GM04504 (cell line): ENCODE results near the gene BICDL1.
A peak's percentile ranks its signal among the peaks of the same experiment; 100 is the strongest.

Experiments used
- DNase-seq: peaks from one replicate; pipeline ENCODE4 v3.0.0-alpha.2; 2012; ENCODE audit warnings: low read depth

BICDL1 gene

GRCh38 chr12:120079411-120080400 lies 90.7 kb downstream of the BICDL1 start:
- DNase-seq, result no peak

GRCh38 chr12:120081641-120082040 lies 92.6 kb downstream of the BICDL1 start:
- no peak for DNase-seq

GRCh38 chr12:120085920-120086645 lies 97.0 kb downstream of the BICDL1 start:
- no peak for DNase-seq

- DNase-seq, result peak; percentile 97
Observed at GRCh38 chr12:120086801-120087621, 98.0 kb downstream of the BICDL1 start.

- DNase-seq, result no peak
Observed at GRCh38 chr12:120089105-120089504, 100.1 kb downstream of the BICDL1 start.

GRCh38 chr12:120089796-120090195 lies 100.8 kb downstream of the BICDL1 start:
- DNase-seq, result no peak

- DNase-seq, result no peak
Observed at GRCh38 chr12:120090206-120090605, 101.2 kb downstream of the BICDL1 start.

GRCh38 chr12:120090626-120091295 lies 101.7 kb downstream of the BICDL1 start:
- no peak for DNase-seq

GRCh38 chr12:120091371-120092090 lies 102.5 kb downstream of the BICDL1 start:
- DNase-seq, result no peak

- no peak for DNase-seq
Observed at GRCh38 chr12:120092551-120093335, 103.7 kb downstream of the BICDL1 start.

GRCh38 chr12:120093336-120093591 lies 104.2 kb downstream of the BICDL1 start:
- no peak for DNase-seq

GRCh38 chr12:120093592-120094355 lies 104.7 kb downstream of the BICDL1 start:
- DNase-seq, result no peak

GRCh38 chr12:120094485-120094884 lies 105.4 kb downstream of the BICDL1 start:
- DNase-seq, result no peak

GRCh38 chr12:120095331-120095730 lies 106.3 kb downstream of the BICDL1 start:
- no peak for DNase-seq

GRCh38 chr12:120095736-120096135 lies 106.7 kb downstream of the BICDL1 start:
- DNase-seq, result no peak

GRCh38 chr12:120096671-120097202 lies 107.7 kb downstream of the BICDL1 start:
- DNase-seq, result no peak

- no peak for DNase-seq
Observed at GRCh38 chr12:120098756-120099470, 109.9 kb downstream of the BICDL1 start.

GRCh38 chr12:120099738-120100137 lies 110.7 kb downstream of the BICDL1 start:
- DNase-seq, result no peak

- no peak for DNase-seq
Observed at GRCh38 chr12:120100630-120101029, 111.6 kb downstream of the BICDL1 start.
